Hepatocyte (in vitro differentiated cells): Measurements from ENCODE around the gene SHLD2.

Experiments used
- EZH2 ChIP-seq: fragments of 200-600 bp; sonication (generic); IDR thresholded peaks from 2 replicates; pipeline ENCODE4 v1.6.1; 2016; ENCODE audit warnings: antibody characterized with exemption, mild to moderate bottlenecking, borderline replicate concordance
- EZH2phosphoT487 ChIP-seq: fragments of 200-600 bp; sonication (generic); IDR thresholded peaks from one replicate; pipeline ENCODE4 v1.6.1; 2018; ENCODE audit warnings: antibody characterized with exemption, mild to moderate bottlenecking, low read depth, moderate library complexity; ENCODE audit not compliant: unreplicated experiment, severe bottlenecking
- TF ChIP-seq, protein P1 (sequence below): fragments of 200-600 bp; sonication (generic); IDR thresholded peaks from 2 replicates; pipeline ENCODE4 v1.5.1; 2016; ENCODE audit warnings: antibody characterized with exemption, mild to moderate bottlenecking; ENCODE audit not compliant: poor library complexity

DNA sequence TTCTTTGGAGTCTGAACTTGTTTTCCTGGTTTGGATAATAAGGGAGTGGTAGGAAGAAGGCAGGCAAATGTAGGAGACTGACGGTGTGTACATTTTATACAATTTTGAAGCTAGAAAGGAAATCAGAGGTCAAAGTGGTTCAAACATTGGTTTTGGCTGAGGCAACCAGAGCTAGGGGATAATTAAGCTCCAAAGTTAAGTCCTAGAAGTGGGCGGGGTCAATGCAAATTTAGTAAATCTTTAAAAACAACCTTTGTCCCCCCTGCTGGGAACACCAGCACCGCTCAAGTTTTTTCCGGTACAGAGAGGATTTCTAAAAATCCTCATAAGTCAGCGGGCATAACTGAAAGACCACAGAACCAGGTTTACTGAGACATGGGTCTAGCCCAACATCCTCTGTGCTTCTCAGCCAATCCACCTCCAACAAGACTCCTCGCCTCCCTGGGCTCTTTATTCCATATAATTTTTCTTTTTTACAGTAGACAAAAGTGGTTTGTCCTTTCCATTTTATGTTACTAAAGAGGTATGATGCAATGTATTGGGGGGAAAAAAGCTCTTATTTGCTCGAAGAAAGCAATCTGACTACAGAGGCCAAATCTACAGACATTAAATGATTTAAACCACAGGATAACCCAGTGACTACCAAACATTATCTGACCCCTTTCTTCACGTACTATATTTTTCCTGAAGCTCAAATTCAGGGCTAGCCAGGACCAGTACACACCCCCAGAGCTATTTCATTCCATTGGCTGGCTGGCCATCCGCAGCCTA is 2.0 kb upstream of the SHLD2 start:
- TF ChIP-seq, protein P1, sequence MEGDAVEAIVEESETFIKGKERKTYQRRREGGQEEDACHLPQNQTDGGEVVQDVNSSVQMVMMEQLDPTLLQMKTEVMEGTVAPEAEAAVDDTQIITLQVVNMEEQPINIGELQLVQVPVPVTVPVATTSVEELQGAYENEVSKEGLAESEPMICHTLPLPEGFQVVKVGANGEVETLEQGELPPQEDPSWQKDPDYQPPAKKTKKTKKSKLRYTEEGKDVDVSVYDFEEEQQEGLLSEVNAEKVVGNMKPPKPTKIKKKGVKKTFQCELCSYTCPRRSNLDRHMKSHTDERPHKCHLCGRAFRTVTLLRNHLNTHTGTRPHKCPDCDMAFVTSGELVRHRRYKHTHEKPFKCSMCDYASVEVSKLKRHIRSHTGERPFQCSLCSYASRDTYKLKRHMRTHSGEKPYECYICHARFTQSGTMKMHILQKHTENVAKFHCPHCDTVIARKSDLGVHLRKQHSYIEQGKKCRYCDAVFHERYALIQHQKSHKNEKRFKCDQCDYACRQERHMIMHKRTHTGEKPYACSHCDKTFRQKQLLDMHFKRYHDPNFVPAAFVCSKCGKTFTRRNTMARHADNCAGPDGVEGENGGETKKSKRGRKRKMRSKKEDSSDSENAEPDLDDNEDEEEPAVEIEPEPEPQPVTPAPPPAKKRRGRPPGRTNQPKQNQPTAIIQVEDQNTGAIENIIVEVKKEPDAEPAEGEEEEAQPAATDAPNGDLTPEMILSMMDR: no peak
- no peak for TF ChIP-seq EZH2
- no peak for TF ChIP-seq EZH2phosphoT487
